D721Med (cell line): ENCODE data around the gene HIVEP1.

Experiments used
- DNase-seq: peaks from one replicate; pipeline ENCODE4 v3.0.0; 2011; ENCODE audit warnings: low spot score; ENCODE audit not compliant: insufficient read length
- FAIRE-seq: peaks from 2 replicates; lab custom pipeline; 2011; peaks lifted over from hg19 to GRCh38; lab: Jason Lieb, UNC
- TF ChIP-seq, protein P1 (sequence below): IDR thresholded peaks from 2 replicates; pipeline ENCODE4 v1.5.1; 2012; ENCODE audit warnings: mild to moderate bottlenecking, control low read depth; ENCODE audit not compliant: insufficient read depth; ENCODE audit errors: missing control alignments

The HIVEP1 gene

DNA sequence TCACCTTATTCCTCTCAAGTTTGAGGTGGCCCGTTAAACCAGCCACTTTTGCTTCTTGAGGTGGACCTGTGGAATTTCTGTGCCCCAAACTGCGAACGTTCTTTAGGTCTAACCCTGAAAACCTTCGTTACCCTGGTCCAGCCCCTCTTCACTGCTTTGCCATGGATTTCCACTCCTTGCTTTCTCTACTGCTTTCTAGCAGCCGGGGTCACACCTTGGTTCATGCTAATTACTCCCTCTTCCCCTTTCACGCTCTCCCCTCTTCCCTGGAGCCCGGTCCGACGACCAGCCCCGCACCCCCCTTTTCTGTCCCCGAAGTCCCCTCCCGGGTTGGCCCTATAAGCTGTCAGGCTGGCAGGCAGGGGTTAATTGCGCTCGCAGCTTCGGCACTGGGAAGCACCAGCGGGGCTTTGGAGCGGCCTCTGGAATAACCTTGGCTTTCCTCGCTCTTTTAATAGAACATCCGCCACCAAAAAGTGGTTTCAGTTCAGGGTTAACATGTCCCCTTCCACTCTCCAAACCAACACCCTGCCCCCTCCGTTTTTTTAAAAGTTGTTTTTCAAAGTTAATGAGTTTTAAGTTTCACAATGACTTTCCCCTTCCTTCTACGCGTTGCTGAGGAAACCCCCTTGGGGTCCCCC lies 1.4 kb upstream of the HIVEP1 start:
- DNase-seq (no peak), FAIRE-seq (no peak)
- TF ChIP-seq, protein P1, sequence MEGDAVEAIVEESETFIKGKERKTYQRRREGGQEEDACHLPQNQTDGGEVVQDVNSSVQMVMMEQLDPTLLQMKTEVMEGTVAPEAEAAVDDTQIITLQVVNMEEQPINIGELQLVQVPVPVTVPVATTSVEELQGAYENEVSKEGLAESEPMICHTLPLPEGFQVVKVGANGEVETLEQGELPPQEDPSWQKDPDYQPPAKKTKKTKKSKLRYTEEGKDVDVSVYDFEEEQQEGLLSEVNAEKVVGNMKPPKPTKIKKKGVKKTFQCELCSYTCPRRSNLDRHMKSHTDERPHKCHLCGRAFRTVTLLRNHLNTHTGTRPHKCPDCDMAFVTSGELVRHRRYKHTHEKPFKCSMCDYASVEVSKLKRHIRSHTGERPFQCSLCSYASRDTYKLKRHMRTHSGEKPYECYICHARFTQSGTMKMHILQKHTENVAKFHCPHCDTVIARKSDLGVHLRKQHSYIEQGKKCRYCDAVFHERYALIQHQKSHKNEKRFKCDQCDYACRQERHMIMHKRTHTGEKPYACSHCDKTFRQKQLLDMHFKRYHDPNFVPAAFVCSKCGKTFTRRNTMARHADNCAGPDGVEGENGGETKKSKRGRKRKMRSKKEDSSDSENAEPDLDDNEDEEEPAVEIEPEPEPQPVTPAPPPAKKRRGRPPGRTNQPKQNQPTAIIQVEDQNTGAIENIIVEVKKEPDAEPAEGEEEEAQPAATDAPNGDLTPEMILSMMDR, result no peak

DNA sequence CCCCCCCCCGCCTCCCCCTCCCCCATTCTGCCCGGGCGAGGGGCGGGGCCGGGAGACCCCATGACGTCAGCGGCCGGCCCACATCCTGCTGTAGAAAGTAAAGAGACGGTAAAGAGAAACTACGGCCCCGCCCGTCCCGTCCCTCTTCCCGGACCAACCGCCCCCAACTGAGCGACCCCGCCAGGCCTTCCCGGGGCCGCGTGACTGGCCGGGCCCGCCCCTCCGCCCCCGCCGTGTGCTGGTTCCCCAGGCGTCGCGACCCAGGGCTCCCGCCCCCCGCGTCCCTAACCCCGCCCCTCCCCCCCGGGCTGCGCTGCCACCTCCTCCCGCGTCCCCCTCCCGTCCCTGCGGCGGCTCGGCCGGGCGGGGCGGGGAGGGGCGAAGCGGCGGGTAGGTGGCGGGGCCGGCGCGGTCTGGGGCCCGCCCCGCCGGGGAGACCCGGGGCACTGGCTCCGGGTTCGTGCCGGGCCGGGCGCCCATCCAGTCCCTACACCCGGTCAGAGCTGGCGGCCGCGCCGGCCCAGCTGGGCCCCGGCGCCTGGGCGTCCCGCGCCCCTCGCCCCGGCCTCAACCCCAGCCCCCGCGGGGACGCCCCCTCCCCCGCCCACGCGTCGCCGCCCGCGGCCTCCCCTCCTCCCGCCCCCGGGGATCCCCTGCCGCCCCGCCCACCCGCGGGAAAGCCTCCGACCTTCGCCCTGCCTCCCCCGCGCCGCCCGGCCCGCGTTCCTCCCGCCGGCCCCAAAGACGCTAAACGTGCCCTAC lies 655 bp upstream of the HIVEP1 start:
- FAIRE-seq, result no peak

DNA sequence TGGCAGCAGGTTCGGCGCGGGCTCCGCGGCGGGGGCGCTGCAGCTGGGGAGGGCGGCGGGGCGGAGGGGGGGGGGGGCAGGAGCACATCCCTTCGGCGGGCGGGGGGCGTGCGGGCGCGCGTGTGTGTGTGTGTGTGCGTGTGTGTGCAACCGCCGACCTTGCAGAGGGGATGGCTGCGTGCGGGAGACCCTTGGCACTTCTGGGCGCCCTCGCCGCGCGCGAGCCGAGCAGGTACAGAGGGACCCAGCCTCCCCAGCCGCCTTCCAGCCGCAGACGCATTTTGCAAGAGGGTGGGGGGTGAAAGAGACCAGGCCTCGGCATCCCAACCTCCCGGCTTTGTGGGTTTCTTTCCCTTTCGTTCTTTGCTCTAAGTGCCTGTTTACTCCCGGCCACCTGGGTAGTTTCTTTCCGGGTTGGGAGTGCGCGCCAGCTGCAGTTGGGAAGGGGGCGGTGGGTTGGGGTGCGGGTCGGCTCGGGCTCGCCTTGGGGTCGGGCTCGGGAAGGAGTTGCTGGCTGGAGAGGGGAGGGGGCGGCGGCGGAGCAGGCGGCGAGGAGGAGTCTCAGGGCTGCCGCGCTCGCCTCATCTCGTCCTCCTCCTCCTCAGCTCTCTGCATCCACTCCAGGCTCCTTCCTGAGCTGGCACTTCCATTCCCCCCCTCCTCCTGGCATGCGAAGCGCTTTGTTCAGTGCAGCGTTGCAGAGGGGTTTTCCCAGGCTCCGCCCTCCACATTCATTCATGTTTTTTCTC lies 620 bp downstream of the HIVEP1 start:
- DNase-seq (no peak), FAIRE-seq (no peak)
- TF ChIP-seq, protein P1, result no peak

More for the DNA sequence above, 655 bp upstream of the HIVEP1 start:
- TF ChIP-seq, protein P1, result no peak
- peak; percentile 65 for DNase-seq

DNA sequence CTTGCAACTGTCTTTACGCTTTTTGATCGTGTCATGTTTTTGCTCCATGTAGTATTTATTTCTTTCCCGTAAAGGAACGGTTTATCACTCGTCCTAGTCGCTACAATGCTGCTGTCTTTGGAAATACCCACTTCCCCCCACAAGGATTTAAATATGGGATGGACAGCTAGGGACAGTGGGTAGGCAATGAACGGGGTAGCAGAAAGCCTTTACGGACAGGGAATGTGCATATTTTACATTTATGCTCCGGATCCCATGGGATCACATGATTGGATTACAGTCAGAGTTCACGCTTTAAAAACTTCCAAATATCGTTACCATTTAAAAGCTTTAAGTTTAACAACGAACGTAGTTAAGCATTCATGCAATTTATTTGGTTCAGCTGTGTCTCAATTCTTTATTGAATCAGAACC lies 1.2 kb downstream of the HIVEP1 start:
- TF ChIP-seq, protein P1, result no peak
- FAIRE-seq, result no peak
- DNase-seq, result no peak

DNA sequence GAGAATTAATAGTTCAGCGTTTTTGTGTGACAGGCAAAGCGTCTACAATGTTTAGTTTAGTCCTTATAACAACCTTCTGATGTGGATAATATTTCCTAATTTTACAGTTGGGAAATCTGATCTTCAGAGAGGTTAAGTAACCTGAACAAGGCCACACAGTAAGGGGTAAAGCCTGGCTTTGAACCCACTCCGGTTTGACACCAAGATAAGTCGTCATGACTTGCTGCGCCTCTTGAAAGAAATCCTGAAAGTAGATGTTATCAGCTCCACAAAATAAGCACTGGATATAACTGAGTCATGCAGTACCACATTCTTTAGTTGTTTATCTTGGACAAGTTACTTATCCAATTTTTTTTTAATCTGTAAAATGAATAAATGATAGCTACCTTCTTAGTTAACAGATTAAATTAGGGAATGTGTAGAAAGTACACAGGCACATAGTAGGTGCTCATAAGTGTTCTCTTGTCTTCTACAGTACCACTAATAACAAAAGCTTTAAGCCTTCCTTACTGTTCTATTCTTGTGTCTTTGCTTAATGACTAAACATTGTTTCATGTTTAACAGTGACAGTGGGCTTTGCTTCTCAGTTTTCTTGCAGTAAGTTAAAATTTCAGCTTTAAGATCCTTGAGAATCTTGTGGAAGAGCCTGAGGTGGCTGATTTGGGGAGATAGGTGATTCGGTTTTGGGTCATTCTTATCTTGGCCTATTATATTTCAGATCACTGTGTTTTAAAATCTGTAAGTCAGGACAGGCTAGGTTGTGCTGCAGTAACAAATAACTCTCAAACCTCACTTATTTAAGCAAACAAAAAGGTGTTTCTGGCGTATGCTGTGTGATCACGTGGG lies 2.1 kb downstream of the HIVEP1 start:
- FAIRE-seq, result no peak
- TF ChIP-seq, protein P1, result no peak
- no peak for DNase-seq

DNA sequence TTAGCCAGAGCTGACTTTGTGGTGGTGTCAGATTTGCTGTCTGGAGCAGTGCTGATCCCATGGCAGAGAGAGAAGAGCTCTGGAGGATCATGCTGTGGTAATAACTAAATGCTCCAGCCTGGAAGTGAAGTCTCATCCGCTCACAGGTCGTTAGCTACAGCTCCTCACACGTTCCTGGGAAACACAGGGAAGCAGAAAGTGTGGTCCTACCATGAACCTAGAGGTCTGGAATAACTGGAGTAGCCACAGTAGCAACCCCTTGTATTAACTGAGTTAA lies 2.7 kb downstream of the HIVEP1 start:
- TF ChIP-seq, protein P1, result no peak
- FAIRE-seq (no peak), DNase-seq (no peak)
